Activated CD4-positive, CD25-positive, alpha-beta regulatory T cell treated with anti-CD3 and anti-CD28 coated beads, Interleukin-2, amount 50 U/mL, for 72 hours (primary cell): ENCODE results near the gene WDR64.
"Not testable (repeated sequence)": the region's sequence is repeated elsewhere in the genome, so short reads cannot be mapped to it uniquely, and the experiment has no call there.

Source experiments
- DNase-seq: peaks from one replicate; pipeline ENCODE4 v3.0.0; 2021

Gene WDR64

DNA sequence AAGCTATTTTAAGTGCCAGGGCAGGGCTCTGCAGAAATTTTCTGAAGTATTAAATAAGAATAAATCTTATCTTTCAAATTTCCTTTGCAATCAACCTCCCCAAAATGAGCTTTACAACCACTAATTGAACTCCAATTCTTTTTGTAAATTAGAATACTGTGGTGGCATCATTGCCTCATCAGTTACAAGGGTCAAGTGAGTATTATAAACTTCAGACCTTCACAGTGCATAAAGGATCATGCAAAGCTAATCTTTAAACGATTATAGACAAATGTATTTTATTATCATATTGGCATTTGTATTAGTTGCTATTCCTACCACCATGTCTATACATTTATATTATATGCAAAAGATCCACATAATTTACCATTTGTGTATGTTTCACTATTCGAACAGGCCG, 19.1 kb upstream of the WDR64 start:
- no peak for DNase-seq

GRCh38 chr1:241635556-241636152, 16.4 kb upstream of the WDR64 start:
- no peak for DNase-seq

DNA sequence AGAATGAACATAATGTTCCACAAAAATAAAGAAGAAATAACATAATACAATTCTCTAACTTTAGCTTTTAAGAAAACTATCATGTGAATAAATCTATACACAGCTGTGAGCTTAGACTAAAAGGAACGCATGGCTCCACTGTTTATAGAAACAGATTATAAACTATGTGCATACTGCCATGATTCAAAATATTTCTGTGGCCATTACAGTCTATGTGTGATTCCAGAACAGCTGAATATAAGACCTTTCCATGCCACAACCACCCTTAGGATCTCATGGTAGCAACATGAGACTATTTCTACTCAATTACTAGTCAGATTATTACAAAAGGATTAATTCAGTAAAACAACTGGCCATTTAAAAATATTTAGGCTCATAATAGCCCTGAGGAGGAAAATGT, 15.8 kb upstream of the WDR64 start:
- no peak for DNase-seq

GRCh38 chr1:241637046-241637590, 15.0 kb upstream of the WDR64 start:
- DNase-seq, result no peak

DNA sequence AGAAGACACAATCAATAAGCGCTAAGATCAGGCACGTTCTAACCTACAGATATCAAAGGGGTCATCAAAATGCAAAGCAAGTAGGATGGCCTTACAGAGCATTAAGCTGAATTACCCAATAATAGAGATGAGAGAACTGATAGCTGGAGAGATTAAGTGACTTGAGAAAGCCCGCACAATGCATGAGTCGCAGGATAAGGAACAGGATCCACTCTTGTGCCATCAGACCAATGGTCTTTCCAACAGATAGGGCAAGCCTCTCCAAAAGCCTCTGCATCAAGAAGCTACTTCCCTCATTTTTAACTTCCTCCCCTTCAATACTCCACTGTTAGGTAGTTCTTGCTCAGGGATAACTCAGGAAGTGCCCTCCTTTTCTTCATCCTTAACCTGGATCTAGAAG, 14.5 kb upstream of the WDR64 start:
- DNase-seq, result no peak

- DNase-seq, result no peak
Measured at GRCh38 chr1:241638099-241638682, 13.9 kb upstream of the WDR64 start.

DNA sequence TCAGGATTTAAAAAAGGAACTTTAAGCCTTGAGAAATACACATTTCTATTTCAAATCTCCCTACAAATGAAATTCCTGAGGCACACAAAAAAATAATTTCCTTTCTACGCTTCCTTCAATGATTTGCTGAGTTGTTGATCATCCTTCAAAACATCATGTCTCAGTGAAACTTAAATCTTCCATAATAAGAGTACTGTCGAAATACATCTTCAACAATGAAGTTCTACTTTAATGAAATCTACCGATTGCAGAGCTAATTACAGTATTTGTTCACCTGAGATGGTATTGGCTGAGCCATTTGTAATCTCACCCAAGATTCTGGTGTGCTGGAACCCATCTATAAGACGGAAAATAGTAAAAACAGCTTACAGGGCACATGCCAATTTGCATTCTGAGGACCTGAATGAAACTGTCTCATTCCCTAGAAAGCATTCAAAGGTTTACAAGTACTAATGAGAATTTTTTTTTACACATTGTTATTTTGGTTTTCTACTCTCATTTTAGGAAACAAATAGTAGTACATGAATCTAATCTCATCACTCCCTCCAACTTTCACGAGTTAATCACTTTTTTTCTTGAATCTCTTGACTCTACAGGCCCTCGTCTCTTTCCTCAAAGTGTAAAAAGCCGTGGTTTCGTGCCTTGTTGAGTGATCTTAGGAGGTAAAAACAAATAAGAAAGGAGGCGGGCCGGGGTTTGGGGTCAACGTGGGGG, 13.0 kb upstream of the WDR64 start:
- no peak for DNase-seq

- no peak for DNase-seq
Measured at GRCh38 chr1:241639623-241640148, 12.4 kb upstream of the WDR64 start.

- DNase-seq, result peak; percentile 96
Measured at GRCh38 chr1:241640149-241640866, 11.8 kb upstream of the WDR64 start, which contains the start of the genes CHML and OPN3. Gene CHML, minus strand, starts transcription at chr1:241640369. Its CDS starts 4,603 bp downstream, at chr1:241635766. Gene OPN3, minus strand, starts transcription at chr1:241640369. Its CDS starts 115 bp downstream, at chr1:241640254.

- no peak for DNase-seq
Measured at GRCh38 chr1:241640867-241641622, 11.0 kb upstream of the WDR64 start.

GRCh38 chr1:241641773-241642592, 10.1 kb upstream of the WDR64 start:
- DNase-seq, result no peak

GRCh38 chr1:241642593-241642944, 9.5 kb upstream of the WDR64 start:
- DNase-seq, result no peak

GRCh38 chr1:241644259-241644658, 7.8 kb upstream of the WDR64 start:
- no peak for DNase-seq

- DNase-seq, result no peak
Measured at GRCh38 chr1:241645199-241645598, 6.9 kb upstream of the WDR64 start.

DNA sequence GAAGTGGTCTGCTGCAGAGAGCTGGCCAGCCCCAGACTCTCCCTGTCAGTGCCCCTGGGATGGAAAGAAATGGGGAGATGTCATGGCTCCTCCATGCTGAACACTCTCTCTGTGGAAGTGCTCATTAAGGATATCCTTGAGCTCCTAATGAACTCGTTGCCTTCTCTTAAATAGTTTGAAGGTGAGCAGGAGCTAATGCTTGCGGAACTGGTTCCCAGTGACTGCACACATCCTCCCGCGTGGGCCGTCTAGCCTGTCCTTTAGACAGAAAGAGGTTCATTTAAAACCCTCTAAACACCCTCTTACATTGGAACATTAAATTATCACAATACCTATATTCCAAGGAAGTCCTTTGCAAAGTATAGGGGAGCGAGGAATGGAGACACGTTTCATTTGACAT, 5.9 kb upstream of the WDR64 start:
- no peak for DNase-seq

GRCh38 chr1:241647658-241648057, 4.4 kb upstream of the WDR64 start:
- no peak for DNase-seq

- DNase-seq, result no peak
Measured at GRCh38 chr1:241648159-241648558, 3.9 kb upstream of the WDR64 start.

- no peak for DNase-seq
Measured at GRCh38 chr1:241654019-241654418, 1.9 kb downstream of the WDR64 start.

DNA sequence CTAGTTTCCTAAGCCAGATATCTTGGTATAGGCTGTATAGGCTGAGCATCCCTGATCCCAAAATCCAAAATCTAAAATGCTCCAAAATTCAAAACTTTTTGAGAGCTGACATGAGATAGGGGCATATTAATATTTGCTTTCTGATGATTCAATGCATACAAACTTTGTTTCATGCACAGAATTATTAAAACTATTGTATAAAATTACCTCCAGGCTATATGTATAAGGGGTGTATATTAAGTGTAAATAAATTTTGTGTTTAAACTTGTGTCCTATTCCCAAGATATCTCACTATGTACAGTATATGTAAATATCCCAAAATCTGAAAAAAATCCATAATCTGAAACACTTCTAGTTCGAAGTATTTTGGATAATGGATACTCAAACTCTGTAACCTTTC, 2.6 kb downstream of the WDR64 start:
- no peak for DNase-seq

DNA sequence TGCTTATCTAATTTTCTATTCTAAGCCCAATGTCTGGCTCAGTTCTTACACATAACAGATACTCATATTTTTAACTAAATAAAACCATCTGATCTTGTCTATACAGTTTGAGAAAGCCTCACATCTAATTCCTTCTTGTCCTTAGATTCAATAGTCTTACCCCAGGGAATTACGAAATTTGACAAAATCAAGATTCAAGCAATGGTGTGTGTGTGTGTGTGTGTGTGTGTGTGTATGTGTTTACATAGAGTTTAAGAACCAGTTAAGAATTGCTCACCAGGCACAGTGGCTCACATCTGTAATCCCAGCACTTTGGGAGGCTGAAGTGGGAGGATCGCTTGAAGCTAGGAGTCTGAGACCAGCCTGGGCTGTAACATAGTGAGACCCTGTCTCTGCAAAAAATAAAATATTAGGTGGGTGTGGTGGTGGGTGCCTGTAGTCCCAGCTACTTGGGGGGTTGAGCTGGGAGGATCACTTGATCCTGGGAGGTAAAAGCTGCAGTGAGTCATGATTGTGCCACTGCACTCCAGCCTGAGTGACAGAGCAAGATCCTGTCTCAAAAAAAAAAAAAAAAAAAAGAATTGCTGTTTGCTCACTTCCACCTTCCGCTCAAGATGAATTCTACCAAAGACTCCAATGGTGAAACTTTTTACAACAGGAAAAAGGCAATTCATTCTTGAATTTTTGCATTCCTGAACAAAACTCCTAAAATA, 6.2 kb downstream of the WDR64 start:
- no peak for DNase-seq

GRCh38 chr1:241659016-241659415, 6.9 kb downstream of the WDR64 start:
- not testable (repeated sequence) for DNase-seq
